Measurements from ENCODE around the gene CAV1. TPM values are rescaled to one million over a fixed set of nuclear protein-coding genes. Genes with fewer than 3 reads are reported as not detected.

The CAV1 gene
- total RNA-seq, 1 experiment from 2014 or later = 20.2 TPM

DNA sequence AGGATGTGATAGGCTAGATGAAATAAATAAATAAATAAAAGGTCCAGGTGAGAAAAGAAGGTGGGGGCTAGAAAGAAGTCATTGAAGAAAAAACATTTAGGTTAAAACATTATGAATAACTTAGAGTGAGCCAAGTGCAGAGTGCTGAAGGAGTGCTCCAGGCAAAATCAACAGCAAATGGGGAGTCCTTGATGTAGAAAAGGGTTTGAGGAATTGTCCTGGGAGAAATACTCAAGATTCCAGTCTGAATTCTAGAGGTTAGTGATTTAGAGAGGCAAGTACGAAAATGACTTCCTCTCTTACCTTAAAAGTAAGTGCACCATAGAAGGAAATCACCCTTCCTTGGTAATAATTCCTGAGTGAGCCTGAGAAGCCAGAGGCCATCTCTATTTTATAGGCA lies 19.7 kb downstream of the CAV1 start:
- Histone ChIP-seq H2BK12ac (ENCODE audit: insufficient read length, low read depth, low read length) (no peak overlapping the region), H3K27me3 (ENCODE audit: insufficient read depth, low read length) (no peaks in the 10 kb centered on the region; the same call in 1 of the 2 replicates), H4K91ac (ENCODE audit: insufficient read length, low read depth, low read length) (no peak overlapping the region), H3K79me1 (ENCODE audit: insufficient read depth, low read depth, low read length, poor library complexity, severe bottlenecking) (no peaks in the 10 kb centered on the region), H4K5ac (ENCODE audit: insufficient read length, low read depth, low read length) (no peak overlapping the region), H2AK5ac (ENCODE audit: insufficient read length, low read length) (no peak overlapping the region), H4K20me1 (ENCODE audit: control insufficient read depth, insufficient read depth, insufficient read length) (no peaks in the 10 kb centered on the region), H2BK15ac (ENCODE audit: low read depth, low read length) (no peak overlapping the region), H3K9me3 (ENCODE audit: control insufficient read depth, low read depth, low read length) (no peaks in the 10 kb centered on the region), H3K14ac (ENCODE audit: insufficient read depth, low read length) (no peak overlapping the region), H3K23me2 (ENCODE audit: insufficient read length, low read depth, low read length, poor library complexity, severe bottlenecking) (no peaks in the 10 kb centered on the region), H3K4me1 (ENCODE audit: insufficient read depth, low read length) (no peaks in the 10 kb centered on the region), H4K8ac (replicated peaks; ENCODE audit: insufficient read length, low read depth, low read length) (no peak overlapping the region), H2AFZ (ENCODE audit: low read length) (no peak overlapping the region), H3K18ac (ENCODE audit: insufficient read length, low read depth, low read length) (no peak overlapping the region), H3K9ac (ENCODE audit: extremely low read depth, insufficient read length, low read length) (no peak overlapping the region), H3K4ac (ENCODE audit: low read depth, low read length) (no peak overlapping the region), H2BK120ac (ENCODE audit: low read depth, low read length, poor library complexity, severe bottlenecking) (no peak overlapping the region), H3T11ph (ENCODE audit: low read length) (no peak overlapping the region), H2BK5ac (ENCODE audit: insufficient read length, low read length) (no peak overlapping the region), H3K23ac (ENCODE audit: insufficient read length, low read depth, low read length) (no peak overlapping the region), H3K79me2 (ENCODE audit: insufficient read depth, low read length) (no peaks in the 10 kb centered on the region), H2BK20ac (ENCODE audit: low read depth, low read length, poor library complexity, severe bottlenecking) (no peak overlapping the region), H3K4me2 (ENCODE audit: insufficient read depth, insufficient read length, low read length) (no peak overlapping the region), H3K56ac (ENCODE audit: insufficient read length, low read depth, low read length) (no peak overlapping the region), H3K27ac (ENCODE audit: insufficient read length, low read depth, low read length) (no peak overlapping the region)
- peak overlapping the region in 1 of 3 experiments; percentile 34; a peak in 1 of 7 replicates for H3K27ac Mint-ChIP-seq
- H3K4me1 Mint-ChIP-seq = no peaks in the 10 kb centered on the region
- TF ChIP-seq CTCF (conservative IDR thresholded peaks at IDR 0.05) = no peak
- no peaks in the 10 kb centered on the region for H3K36me3 Mint-ChIP-seq (ENCODE audit: insufficient read depth in 1 of 3, low read depth in 3 of 3)
- no peaks in the 10 kb centered on the region for H3K27me3 Mint-ChIP-seq (ENCODE audit: low read depth)
- no peak for DNase-seq
- H3K4me3 Mint-ChIP-seq = no peak overlapping the region
- no CpG with 5 or more reads among the region's 1 CpG for WGBS (ENCODE audit: extremely low coverage, insufficient read length, low lambda C conversion rate)
- H3K9me3 Mint-ChIP-seq = no peaks in the 10 kb centered on the region

Measured in H9 (cell line).